Trophoblast cell (in vitro differentiated cells and primary cell): ENCODE results near the gene DNAJC11.
"Not testable (repeated sequence)": the region's sequence is repeated elsewhere in the genome, so short reads cannot be mapped to it uniquely, and the experiment has no call there.

Experiments
- DNase-seq, 2 donors: peaks; one replicate each; pipeline ENCODE4 v3.0.0-alpha.2; 2016
- H2AFZ ChIP-seq: 2 replicates; pipeline ENCODE4 v1.6.1; 2013; ENCODE audit warnings: low read length, moderate library complexity, mild to moderate bottlenecking; ENCODE audit not compliant: insufficient read depth, poor library complexity
- H2AK5ac ChIP-seq: 2 replicates; pipeline ENCODE4 v1.6.1; 2013; ENCODE audit warnings: mild to moderate bottlenecking, low read length
- H2BK120ac ChIP-seq: 2 replicates; pipeline ENCODE4 v1.6.1; 2013; ENCODE audit warnings: low read length, mild to moderate bottlenecking, moderate library complexity; ENCODE audit not compliant: insufficient read depth, poor library complexity
- H2BK12ac ChIP-seq: 2 replicates; pipeline ENCODE4 v1.6.1; 2013; ENCODE audit warnings: mild to moderate bottlenecking, low read length, moderate library complexity
- H2BK5ac ChIP-seq: 2 replicates; pipeline ENCODE4 v1.6.1; 2013; ENCODE audit warnings: low read length, low read depth, moderate library complexity, mild to moderate bottlenecking; ENCODE audit not compliant: poor library complexity
- H3K14ac ChIP-seq: 2 replicates; pipeline ENCODE4 v1.6.1; 2013; ENCODE audit warnings: mild to moderate bottlenecking, low read length
- H3K18ac ChIP-seq: 2 replicates; pipeline ENCODE4 v1.6.1; 2013; ENCODE audit warnings: mild to moderate bottlenecking, low read length
- H3K23ac ChIP-seq: 2 replicates; pipeline ENCODE4 v1.6.1; 2013; ENCODE audit warnings: low read length
- H3K27ac ChIP-seq: 2 replicates; pipeline ENCODE4 v1.5.1; 2013; ENCODE audit warnings: low read depth, mild to moderate bottlenecking, inconsistent platforms, low read length, moderate library complexity
- H3K27me3 ChIP-seq: 2 replicates; pipeline ENCODE4 v1.6.1; 2013; ENCODE audit warnings: inconsistent platforms, mild to moderate bottlenecking, low read length, moderate library complexity; ENCODE audit not compliant: insufficient read depth
- H3K36me3 ChIP-seq, 2 experiments: 1 replicate in 1 of 2; 2 replicates in 1 of 2; pipeline ENCODE4 v1.6.1; 2013; ENCODE audit warnings: low read length in 2 of 2, mild to moderate bottlenecking in 2 of 2, moderate library complexity in 1 of 2; ENCODE audit not compliant: insufficient read depth in 2 of 2, control insufficient read depth in 1 of 2
- H3K4ac ChIP-seq: 2 replicates; pipeline ENCODE4 v1.6.1; 2013; ENCODE audit warnings: low read depth, mild to moderate bottlenecking, low read length, moderate library complexity
- H3K4me1 ChIP-seq, 2 experiments: 1 replicate in 1 of 2; 2 replicates in 1 of 2; pipeline ENCODE4 v1.6.1; 2013; ENCODE audit warnings: low read length in 2 of 2, mild to moderate bottlenecking in 2 of 2, moderate library complexity in 1 of 2; ENCODE audit not compliant: insufficient read depth in 2 of 2, control insufficient read depth in 1 of 2
- H3K4me2 ChIP-seq: 2 replicates; pipeline ENCODE4 v1.6.1; 2013; ENCODE audit warnings: inconsistent platforms, mild to moderate bottlenecking, low read length, moderate library complexity
- H3K4me3 ChIP-seq: 2 replicates; pipeline ENCODE4 v1.5.1; 2013; ENCODE audit warnings: mild to moderate bottlenecking, low read depth, low read length, inconsistent platforms
- H3K79me1 ChIP-seq: one replicate; pipeline ENCODE4 v1.6.1; 2013; ENCODE audit warnings: low read length
- H3K79me2 ChIP-seq: 2 replicates; pipeline ENCODE4 v1.6.1; 2013; ENCODE audit warnings: low read length, mild to moderate bottlenecking; ENCODE audit not compliant: control insufficient read depth, insufficient read depth, poor library complexity
- H3K9ac ChIP-seq: 2 replicates; pipeline ENCODE4 v1.6.1; 2013; ENCODE audit warnings: mild to moderate bottlenecking, low read length
- H3K9me3 ChIP-seq: 2 replicates; pipeline ENCODE4 v1.6.1; 2013; ENCODE audit warnings: low read depth, mild to moderate bottlenecking, control low read depth, inconsistent platforms, low read length; ENCODE audit not compliant: insufficient read depth
- H4K12ac ChIP-seq: 2 replicates; pipeline ENCODE4 v1.6.1; 2013; ENCODE audit warnings: low read depth, mild to moderate bottlenecking, low read length, moderate library complexity
- H4K8ac ChIP-seq: 2 replicates; pipeline ENCODE4 v1.6.1; 2013; ENCODE audit warnings: low read depth, mild to moderate bottlenecking, low read length, moderate library complexity
- H4K91ac ChIP-seq: one replicate; pipeline ENCODE4 v1.6.1; 2013; ENCODE audit warnings: low read depth, mild to moderate bottlenecking, low read length, moderate library complexity
- WGBS: extraction: QIAGEN DNeasy Blood & Tissue Kit; methylation state at CpG from one replicate; pipeline ENCODE4 v1.1.7; 2013; ENCODE audit warnings: missing lambda C conversion rate; ENCODE audit not compliant: insufficient read length, insufficient coverage; ENCODE audit errors: extremely low coverage; 5-methylcytosine and 5-hydroxymethylcytosine counted together

The DNAJC11 gene

DNA sequence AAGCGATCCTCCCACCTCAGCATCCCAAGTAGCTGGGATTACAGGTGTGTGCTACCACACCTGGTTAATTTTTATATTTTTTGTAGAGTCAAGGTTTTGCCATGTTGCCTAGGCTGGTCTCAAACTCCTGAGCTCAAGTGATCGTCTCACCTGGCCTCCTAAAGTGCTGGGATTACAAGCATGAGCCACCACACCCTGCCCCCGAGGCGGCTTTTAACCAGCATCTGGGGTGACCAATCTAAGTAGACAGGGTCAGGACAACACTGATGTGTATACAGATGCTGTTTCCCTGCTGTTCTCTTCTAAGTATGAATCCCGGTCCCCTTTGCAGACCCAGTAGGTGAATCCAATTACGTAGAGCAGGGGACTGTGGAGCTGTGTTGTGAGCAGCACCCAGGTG lies 53.1 kb downstream of the DNAJC11 start:
- H3K27ac ChIP-seq: no peak overlapping the region
- no CpG with 5 or more reads among the region's 6 CpGs for WGBS
- H3K79me2 ChIP-seq: no peaks in the 10 kb centered on the region
- no peak overlapping the region for H2BK5ac ChIP-seq
- no peak overlapping the region for H3K4me2 ChIP-seq
- H4K91ac ChIP-seq: no peak overlapping the region
- H3K23ac ChIP-seq: no peak overlapping the region
- H3K9ac ChIP-seq: no peak overlapping the region
- no peaks in the 10 kb centered on the region for H3K9me3 ChIP-seq
- H2AFZ ChIP-seq: no peak overlapping the region
- H2BK12ac ChIP-seq: no peak overlapping the region
- no peak overlapping the region for H2AK5ac ChIP-seq
- no peaks in the 10 kb centered on the region for H3K27me3 ChIP-seq
- DNase-seq: peak; percentile 56 to 69
- H3K79me1 ChIP-seq: no peaks in the 10 kb centered on the region
- H3K18ac ChIP-seq: no peak overlapping the region
- no peak overlapping the region for H2BK120ac ChIP-seq
- no peak overlapping the region for H4K8ac ChIP-seq
- no peak overlapping the region for H3K4ac ChIP-seq
- no peak overlapping the region for H4K12ac ChIP-seq
- H3K4me3 ChIP-seq: no peak overlapping the region
- no peaks in the 10 kb centered on the region for H3K4me1 ChIP-seq
- no peak overlapping the region for H3K14ac ChIP-seq
- H3K36me3 ChIP-seq: peaks cover 45 to 53% of the 10 kb centered on the region in 2 experiments

DNA sequence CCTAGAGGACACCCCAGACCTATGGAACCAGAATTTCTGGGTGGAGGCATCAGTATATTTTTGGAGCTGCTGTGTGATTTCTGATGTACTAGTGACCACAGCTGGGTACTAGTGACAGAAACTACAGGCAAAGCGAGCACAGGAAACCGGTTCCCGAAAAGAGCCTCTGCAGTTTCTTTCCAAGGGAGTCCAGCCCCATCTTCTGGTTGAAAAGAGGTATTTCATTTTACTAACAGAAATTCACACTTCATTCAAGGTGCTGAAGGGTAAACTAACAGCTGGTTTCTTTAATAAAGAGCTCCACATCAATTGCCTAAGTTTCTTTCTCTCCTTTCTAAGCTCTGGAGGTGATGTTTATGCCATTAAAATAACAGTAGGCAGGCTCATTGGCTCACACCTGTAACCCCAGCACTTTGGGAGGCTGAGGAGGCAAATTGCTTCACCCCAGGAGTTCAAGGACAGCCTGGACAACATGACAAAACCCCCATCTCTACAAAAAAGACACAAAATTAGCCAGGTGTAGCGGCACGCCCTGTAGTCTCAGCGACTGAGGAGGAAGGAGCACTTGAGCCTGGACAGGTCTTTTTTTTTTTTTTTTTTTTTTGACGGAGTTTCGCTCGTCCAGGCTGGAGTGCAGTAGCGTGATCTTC lies 55.0 kb downstream of the DNAJC11 start:
- peak in 1 of 2 donors; percentile 75 for DNase-seq
- H3K27me3 ChIP-seq: no peaks in the 10 kb centered on the region
- no peak overlapping the region for H4K91ac ChIP-seq
- H3K9me3 ChIP-seq: no peaks in the 10 kb centered on the region
- H2AK5ac ChIP-seq: no peak overlapping the region
- no peak overlapping the region for H3K23ac ChIP-seq
- no peaks in the 10 kb centered on the region for H3K79me1 ChIP-seq
- no peak overlapping the region for H3K9ac ChIP-seq
- H3K18ac ChIP-seq: no peak overlapping the region
- H3K4me2 ChIP-seq: no peak overlapping the region
- no peak overlapping the region for H4K8ac ChIP-seq
- H3K4me1 ChIP-seq: no peaks in the 10 kb centered on the region
- no peaks in the 10 kb centered on the region for H3K79me2 ChIP-seq
- H3K36me3 ChIP-seq: peaks cover 41 to 51% of the 10 kb centered on the region in 2 experiments
- no peak overlapping the region for H2AFZ ChIP-seq
- H3K4ac ChIP-seq: no peak overlapping the region
- no peak overlapping the region for H3K4me3 ChIP-seq
- WGBS: no CpG with 5 or more reads among the region's 10 CpGs
- no peak overlapping the region for H4K12ac ChIP-seq
- H2BK12ac ChIP-seq: no peak overlapping the region
- H3K27ac ChIP-seq: no peak overlapping the region
- H2BK5ac ChIP-seq: no peak overlapping the region
- no peak overlapping the region for H3K14ac ChIP-seq
- no peak overlapping the region for H2BK120ac ChIP-seq

DNA sequence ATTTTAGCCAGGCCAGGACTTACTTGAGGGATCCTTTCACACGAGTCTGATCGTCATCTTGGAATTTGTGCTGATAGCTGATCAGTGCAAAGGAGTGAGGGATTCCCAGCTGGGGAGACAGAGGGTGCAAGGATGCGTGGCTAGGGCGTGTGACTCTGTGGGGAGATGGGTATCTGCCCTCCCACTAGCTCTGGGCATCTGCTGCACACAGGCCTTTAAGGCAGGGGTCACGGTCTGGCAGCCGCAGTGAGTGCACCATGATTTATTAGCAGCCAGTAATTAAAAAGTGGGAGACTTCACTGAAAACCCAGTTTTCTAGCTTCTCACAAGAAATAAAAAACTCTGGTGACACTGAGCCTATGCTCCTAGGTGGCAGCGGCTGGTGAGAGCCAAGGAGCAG lies 56.6 kb downstream of the DNAJC11 start:
- H4K91ac ChIP-seq: no peak overlapping the region

DNA sequence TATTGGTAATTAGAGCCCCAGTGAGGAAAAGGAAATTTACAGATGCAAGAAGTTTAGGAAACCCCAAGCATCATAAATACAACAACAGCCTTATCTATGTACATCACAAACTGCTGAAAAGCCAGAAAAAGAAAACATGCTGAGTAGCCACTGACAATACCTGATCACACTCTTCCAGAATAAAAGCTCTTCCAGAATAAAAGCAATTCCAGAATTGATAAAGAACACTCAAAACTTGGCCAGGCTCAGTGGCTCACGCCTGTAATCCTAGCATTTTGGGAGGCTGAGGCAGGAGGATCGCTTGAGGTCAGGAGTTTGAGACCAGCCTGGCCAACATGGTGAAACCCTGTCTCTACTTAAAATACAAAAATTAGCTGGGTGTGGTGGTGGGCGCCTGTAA lies 60.7 kb downstream of the DNAJC11 start:
- WGBS: no CpG with 5 or more reads among the region's 3 CpGs
- peaks cover 65 to 73% of the 10 kb centered on the region in 2 experiments for H3K36me3 ChIP-seq
- H3K4me1 ChIP-seq, H2BK120ac ChIP-seq, H3K9me3 ChIP-seq, H3K27me3 ChIP-seq, H2BK12ac ChIP-seq, H3K9ac ChIP-seq, H3K23ac ChIP-seq, H2BK5ac ChIP-seq, H4K8ac ChIP-seq, H3K27ac ChIP-seq, H3K79me1 ChIP-seq, H3K14ac ChIP-seq, H3K4me2 ChIP-seq, H2AFZ ChIP-seq, H3K18ac ChIP-seq, H4K12ac ChIP-seq, H3K79me2 ChIP-seq, H4K91ac ChIP-seq, DNase-seq, H3K4me3 ChIP-seq, H3K4ac ChIP-seq, H2AK5ac ChIP-seq: not testable (repeated sequence)

More for the DNA sequence above, 56.6 kb downstream of the DNAJC11 start:
- Histone ChIP-seq H3K36me3 (peaks cover 38 to 48% of the 10 kb centered on the region in 2 experiments), H3K4ac (no peak overlapping the region), H4K8ac (no peak overlapping the region), H3K14ac (no peak overlapping the region), H3K18ac (no peak overlapping the region), H2BK120ac (no peak overlapping the region), H3K9ac (no peak overlapping the region), H3K27me3 (no peaks in the 10 kb centered on the region), H2AK5ac (no peak overlapping the region), H3K9me3 (no peaks in the 10 kb centered on the region), H3K79me1 (no peaks in the 10 kb centered on the region), H4K12ac (no peak overlapping the region), H3K23ac (no peak overlapping the region), H3K27ac (no peak overlapping the region), H2BK5ac (no peak overlapping the region), H3K4me3 (no peak overlapping the region), H3K4me1 (no peaks in the 10 kb centered on the region), H2AFZ (no peak overlapping the region), H3K4me2 (no peak overlapping the region), H3K79me2 (no peaks in the 10 kb centered on the region), H2BK12ac (no peak overlapping the region)
- no peak for DNase-seq
- no CpG with 5 or more reads among the region's 7 CpGs for WGBS
